CD4-positive, alpha-beta T cell treated with Interleukin-4 for 1 hour (primary cell): ENCODE results near the gene LALBA.
"Not testable (repeated sequence)": the region's sequence is repeated elsewhere in the genome, so short reads cannot be mapped to it uniquely, and the experiment has no call there.

Experiments
- DNase-seq, 2 donors: peaks; one replicate each; pipeline ENCODE4 v3.0.0-alpha.2; 2020 to 2022

Gene LALBA

DNA sequence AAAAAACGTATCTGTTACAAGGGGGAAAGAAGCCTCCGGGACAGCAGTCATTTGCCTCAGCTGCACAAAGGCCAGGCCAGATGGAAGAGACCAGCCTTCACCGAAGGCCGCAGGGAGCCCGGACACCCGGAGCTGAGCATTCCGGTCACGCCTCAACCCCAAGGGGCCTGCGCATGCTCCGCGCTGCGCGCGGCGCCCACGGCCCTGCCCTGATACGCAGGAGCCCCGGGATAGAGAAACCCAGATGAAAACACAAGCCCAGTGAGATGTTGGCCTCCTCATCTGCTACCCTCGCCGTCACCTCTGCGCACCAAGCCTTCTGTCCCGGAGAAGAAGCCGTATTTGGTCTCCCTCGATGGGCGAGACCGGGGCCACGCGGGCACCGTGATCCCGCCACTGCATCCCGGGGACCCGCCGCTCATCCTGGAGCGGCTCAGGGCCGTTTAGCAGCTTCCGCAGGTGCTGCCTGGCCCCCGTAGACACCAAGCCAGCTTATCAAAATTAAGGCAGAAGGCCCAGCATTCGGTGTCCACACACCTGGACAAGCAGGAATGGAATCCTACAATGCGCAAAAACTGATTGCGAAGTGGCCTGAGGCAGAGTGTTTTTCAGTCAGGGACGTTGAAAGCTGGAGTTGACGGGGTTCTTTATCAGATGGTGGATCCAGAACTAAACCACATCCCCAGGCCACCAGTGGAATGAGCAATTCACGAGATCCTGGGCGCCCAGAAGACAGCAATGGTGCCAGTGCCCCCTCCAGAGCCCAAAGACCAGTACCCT, 41.8 kb downstream of the LALBA start:
- DNase-seq: no peak

DNA sequence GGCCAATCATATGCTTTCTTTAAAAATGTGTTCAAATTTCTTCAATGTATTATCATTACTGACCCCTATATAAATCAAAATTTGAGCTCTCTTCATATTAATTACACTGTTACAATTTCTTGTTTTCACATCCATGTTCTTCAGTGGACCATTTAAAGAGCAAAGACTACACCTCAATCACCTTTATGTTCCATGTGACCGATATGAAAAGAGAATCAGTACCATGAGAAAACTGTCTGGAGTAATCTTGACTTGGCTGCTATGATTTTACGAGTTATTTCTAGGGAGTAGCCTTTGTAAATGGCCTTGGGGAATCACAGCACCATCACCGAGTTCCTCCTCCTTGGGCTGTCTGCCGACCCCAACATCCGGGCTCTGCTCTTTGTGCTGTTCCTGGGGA, 44.5 kb downstream of the LALBA start, which contains the start of gene OR8S1:
TSS of gene OR8S1 (plus strand) at position 301 of the 400 bp plus-strand sequence. CDS start at position 301, 0 bp downstream.
- DNase-seq: no peak

DNA sequence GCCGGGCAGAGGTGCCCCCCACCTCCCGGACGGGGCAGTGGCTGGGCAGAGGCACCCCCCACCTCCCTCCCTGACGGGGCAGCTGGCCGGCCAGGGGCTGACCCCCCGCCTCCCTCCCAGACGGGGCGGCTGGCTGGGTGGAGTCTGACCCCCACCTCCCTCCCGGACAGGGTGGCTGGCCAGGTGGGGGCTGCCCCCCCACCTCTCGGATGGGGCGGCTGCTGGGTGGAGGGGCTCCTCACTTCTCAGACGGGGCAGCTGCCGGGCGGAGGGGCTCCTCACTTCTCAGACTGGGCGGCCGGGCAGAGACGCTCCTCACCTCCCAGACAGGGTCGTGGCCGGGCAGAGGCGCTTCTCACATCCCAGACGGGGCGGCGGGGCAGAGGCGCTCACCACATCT, 49.5 kb downstream of the LALBA start:
- DNase-seq: not testable (repeated sequence)
